ENCODE results near the gene ABCA13. TPM values are rescaled to one million over a fixed set of nuclear protein-coding genes. Genes with fewer than 3 reads are reported as not detected.

ABCA13 gene
- total RNA-seq, 1 donor from 2014 or later = 0.35 TPM

DNA sequence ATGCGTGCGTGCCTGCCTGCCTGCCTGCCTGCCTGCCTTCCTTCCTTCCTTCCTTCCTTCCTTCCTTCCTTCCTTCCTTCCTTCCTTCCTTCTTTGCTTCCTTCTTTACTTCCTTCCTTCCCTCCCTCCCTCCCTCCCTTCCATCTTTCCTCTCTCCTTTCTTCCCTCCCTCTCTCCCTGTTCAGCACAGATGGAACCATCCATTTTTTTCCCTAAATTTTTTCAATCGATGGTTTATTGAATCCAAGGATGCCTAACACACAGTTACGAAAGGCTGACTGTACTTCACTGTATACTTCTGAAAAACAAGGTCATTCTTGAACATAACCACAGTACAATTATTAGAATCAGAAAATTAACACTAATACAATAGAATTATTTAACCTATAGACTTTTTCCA lies 53.8 kb downstream of the ABCA13 start:
- intact Hi-C loops (cut with DNase I) = no loop called here
- Histone ChIP-seq H3K9me3 (no peaks in the 10 kb centered on the region), H3K4me1 (no peaks in the 10 kb centered on the region), H3K27ac (no peak overlapping the region), H3K36me3 (no peaks in the 10 kb centered on the region), H3K4me3 (no peak overlapping the region), H3K27me3 (no peaks in the 10 kb centered on the region)
- ATAC-seq (no peak), DNase-seq (no peak)
- TF ChIP-seq, protein P1, sequence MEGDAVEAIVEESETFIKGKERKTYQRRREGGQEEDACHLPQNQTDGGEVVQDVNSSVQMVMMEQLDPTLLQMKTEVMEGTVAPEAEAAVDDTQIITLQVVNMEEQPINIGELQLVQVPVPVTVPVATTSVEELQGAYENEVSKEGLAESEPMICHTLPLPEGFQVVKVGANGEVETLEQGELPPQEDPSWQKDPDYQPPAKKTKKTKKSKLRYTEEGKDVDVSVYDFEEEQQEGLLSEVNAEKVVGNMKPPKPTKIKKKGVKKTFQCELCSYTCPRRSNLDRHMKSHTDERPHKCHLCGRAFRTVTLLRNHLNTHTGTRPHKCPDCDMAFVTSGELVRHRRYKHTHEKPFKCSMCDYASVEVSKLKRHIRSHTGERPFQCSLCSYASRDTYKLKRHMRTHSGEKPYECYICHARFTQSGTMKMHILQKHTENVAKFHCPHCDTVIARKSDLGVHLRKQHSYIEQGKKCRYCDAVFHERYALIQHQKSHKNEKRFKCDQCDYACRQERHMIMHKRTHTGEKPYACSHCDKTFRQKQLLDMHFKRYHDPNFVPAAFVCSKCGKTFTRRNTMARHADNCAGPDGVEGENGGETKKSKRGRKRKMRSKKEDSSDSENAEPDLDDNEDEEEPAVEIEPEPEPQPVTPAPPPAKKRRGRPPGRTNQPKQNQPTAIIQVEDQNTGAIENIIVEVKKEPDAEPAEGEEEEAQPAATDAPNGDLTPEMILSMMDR (IDR thresholded peaks at IDR 0.05) = no peak

DNA sequence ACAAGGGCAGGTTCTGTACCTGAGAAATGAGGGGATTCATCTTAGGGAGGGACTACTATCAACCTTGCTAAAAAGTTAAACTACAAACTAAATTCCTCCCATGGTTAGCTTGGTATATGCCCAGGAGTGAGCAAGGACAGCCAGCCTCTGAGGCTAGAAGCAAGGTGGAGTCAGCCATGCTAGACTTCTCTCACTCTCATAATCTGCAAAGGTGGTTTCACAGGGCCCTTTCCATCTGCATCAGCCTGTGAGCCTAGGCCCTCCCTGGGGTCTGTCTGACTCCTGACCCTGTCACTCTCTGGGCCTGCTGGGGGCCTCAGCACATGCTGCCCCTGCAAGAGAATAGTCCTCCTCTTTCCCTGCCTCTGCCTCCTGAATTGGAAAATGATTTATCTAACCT lies 66.1 kb downstream of the ABCA13 start:
- TF ChIP-seq, protein P1 (IDR thresholded peaks at IDR 0.05) = no peak
- Histone ChIP-seq H3K27me3 (no peaks in the 10 kb centered on the region), H3K27ac (no peak overlapping the region), H3K4me1 (no peaks in the 10 kb centered on the region), H3K36me3 (no peaks in the 10 kb centered on the region), H3K9me3 (no peaks in the 10 kb centered on the region), H3K4me3 (no peak overlapping the region)
- intact Hi-C loops (cut with DNase I) = no loop called here
- DNase-seq (no peak), ATAC-seq (no peak)

DNA sequence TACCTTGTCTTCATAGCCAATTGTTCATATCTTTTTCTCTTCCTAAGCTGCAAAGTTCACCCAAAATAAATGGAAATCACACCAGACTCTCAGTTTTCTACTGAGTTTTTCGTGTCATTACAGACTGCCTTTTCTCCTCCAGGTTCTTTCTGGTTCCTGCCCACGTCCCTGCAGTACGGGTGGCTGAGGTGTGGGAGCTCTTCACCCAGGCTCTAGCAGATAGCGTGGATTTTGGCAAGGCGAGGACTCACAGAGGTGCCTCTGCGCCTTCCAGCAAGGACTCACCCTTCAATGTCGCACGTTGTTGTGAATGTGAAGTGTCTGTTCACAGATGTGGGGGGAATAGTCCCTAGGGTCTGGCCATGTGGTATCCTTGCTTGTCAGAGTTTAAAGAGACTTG lies 71.6 kb downstream of the ABCA13 start:
- Histone ChIP-seq H3K4me3 (no peak overlapping the region), H3K27me3 (no peaks in the 10 kb centered on the region), H3K36me3 (no peaks in the 10 kb centered on the region), H3K27ac (no peak overlapping the region), H3K9me3 (no peaks in the 10 kb centered on the region), H3K4me1 (peaks cover 10% of the 10 kb centered on the region)
- DNase-seq (no peak), ATAC-seq (no peak)
- intact Hi-C loops (cut with DNase I) = no loop called here
- TF ChIP-seq, protein P1 (IDR thresholded peaks at IDR 0.05) = no peak

DNA sequence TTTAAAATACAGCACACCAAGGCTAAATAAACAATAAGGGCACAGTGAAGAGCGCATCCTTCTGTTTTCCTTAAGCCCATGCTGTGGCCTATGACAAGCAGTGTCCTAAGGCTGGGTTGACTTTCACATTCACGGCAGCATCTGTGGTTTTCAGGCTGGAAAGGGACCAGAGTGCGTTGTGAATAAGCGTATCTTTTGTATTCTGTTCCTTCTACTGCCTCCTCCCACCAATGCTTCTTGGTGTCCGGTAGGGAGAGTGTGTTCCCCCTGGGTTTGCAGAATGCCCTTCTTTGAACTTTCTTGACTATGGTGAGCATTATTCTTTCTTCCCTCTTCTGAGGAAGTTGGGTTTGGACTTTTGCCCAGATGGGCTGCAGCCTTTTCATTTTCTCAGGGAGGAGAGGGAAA lies 73.6 kb downstream of the ABCA13 start:
- TF ChIP-seq, protein P1 (IDR thresholded peaks at IDR 0.05) = no peak
- peak; percentile 14 for ATAC-seq
- intact Hi-C loops (cut with DNase I) = no loop called here
- no peak for DNase-seq
- Histone ChIP-seq H3K4me3 (no peak overlapping the region), H3K4me1 (peaks cover 10% of the 10 kb centered on the region), H3K9me3 (no peaks in the 10 kb centered on the region), H3K27me3 (no peaks in the 10 kb centered on the region), H3K27ac (no peak overlapping the region), H3K36me3 (no peaks in the 10 kb centered on the region)

DNA sequence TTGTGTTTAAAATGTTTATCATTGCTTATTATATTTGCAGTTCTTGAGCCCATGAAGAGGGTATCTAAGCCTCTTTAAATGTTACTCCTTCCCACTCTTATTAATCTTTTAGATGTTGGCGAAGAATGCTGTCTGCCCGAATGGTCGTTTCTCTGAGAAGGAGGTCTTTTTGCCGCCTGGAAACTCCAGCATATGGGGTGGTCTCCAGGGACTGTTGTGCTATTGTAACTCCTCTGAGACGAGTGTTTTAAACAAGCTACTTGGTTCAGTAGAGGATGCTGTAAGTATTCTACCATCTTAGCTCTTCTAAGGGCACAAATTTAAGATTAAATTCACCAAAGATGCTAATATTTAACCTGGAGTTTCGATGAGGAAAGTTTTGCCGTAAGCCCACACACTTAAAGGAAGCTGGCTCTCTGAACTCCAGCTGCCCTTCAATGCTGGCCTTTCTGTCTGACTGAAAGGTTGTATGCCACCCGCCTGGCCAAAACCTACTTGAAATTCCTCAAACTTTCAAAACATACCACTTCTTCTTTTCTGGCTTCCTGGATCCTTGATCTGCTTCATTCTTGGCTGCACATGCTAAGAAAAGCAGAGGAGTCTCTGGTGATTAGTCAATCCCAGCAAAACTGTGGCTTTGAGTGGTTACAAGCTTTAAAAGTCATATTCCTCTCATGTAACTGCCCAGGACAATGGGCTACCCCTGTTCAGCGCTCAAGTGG lies 74.7 kb downstream of the ABCA13 start:
- no peaks in the 10 kb centered on the region for H3K9me3 ChIP-seq
- TF ChIP-seq, protein P1 (IDR thresholded peaks at IDR 0.05) = no peak
- no peak overlapping the region for H3K4me3 ChIP-seq
- no peaks in the 10 kb centered on the region for H3K36me3 ChIP-seq
- DNase-seq (no peak), ATAC-seq (peak; percentile 91)
- H3K4me1 ChIP-seq = peaks cover 10% of the 10 kb centered on the region
- H3K27me3 ChIP-seq = no peaks in the 10 kb centered on the region
- H3K27ac ChIP-seq = no peak overlapping the region
- intact Hi-C loops (cut with DNase I) = no loop called here

DNA sequence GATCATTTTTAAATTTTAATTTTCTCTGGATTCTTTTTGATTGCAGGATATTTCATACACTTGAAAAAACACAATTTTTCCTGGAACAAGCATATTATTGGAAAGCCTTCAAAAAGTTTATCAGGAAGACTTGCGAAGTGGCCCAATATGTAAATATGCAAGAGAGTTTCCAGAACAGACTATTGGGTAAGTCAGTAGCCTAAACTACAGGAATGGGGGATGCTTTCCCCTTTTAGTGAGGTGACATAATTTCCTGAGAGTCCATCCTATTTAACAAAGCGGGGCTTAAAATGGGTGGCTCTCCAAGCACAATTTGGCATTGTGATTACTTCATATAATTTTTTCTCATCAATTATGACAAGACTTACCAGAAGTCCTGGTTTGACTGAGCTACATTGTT lies 77.9 kb downstream of the ABCA13 start:
- no peak for ATAC-seq
- intact Hi-C loops (cut with DNase I) = no loop called here
- Histone ChIP-seq H3K9me3 (no peaks in the 10 kb centered on the region), H3K4me1 (peaks cover 9% of the 10 kb centered on the region), H3K27ac (no peak overlapping the region), H3K27me3 (no peaks in the 10 kb centered on the region), H3K4me3 (no peak overlapping the region), H3K36me3 (no peaks in the 10 kb centered on the region)
- TF ChIP-seq, protein P1 (IDR thresholded peaks at IDR 0.05) = no peak
- DNase-seq = no peak
